ENCODE results near the gene SGSM1.
"Not testable (repeated sequence)": the region's sequence is repeated elsewhere in the genome, so short reads cannot be mapped to it uniquely, and the experiment has no call there.

Gene SGSM1

GRCh38 chr22:24894220-24894975, 88.4 kb downstream of the SGSM1 start:
- peak in 14 of 51 donors; percentile 1 to 53 (median 14) for DNase-seq

GRCh38 chr22:24894998-24895397, 89.0 kb downstream of the SGSM1 start:
- DNase-seq, result peak in 17 of 51 donors; percentile 4 to 46 (median 11)

GRCh38 chr22:24901448-24901847, 95.4 kb downstream of the SGSM1 start:
- DNase-seq, result no peak

GRCh38 chr22:24905909-24906308, 99.9 kb downstream of the SGSM1 start:
- no peak for DNase-seq

- not testable (repeated sequence) for DNase-seq
Observed at GRCh38 chr22:24907101-24907500, 101.1 kb downstream of the SGSM1 start.

GRCh38 chr22:24920029-24920428, 114.0 kb downstream of the SGSM1 start:
- DNase-seq, result no peak

- no peak for DNase-seq
Observed at GRCh38 chr22:24925586-24926427, 119.8 kb downstream of the SGSM1 start.

GRCh38 chr22:24926428-24926725, 120.4 kb downstream of the SGSM1 start:
- no peak for DNase-seq

- DNase-seq, result no peak
Observed at GRCh38 chr22:24926849-24927579, 121.0 kb downstream of the SGSM1 start.

GRCh38 chr22:24928322-24928721, 122.3 kb downstream of the SGSM1 start:
- no peak for DNase-seq

GRCh38 chr22:24930678-24931077, 124.7 kb downstream of the SGSM1 start:
- DNase-seq, result no peak

GRCh38 chr22:24935771-24936483, 129.9 kb downstream of the SGSM1 start:
- DNase-seq, result no peak

GRCh38 chr22:24937114-24937513, 131.1 kb downstream of the SGSM1 start:
- DNase-seq, result no peak

- peak in 3 of 51 donors; percentile 8 to 40 (median 9) for DNase-seq
Observed at GRCh38 chr22:24938741-24939341, 132.8 kb downstream of the SGSM1 start.

- no peak for DNase-seq
Observed at GRCh38 chr22:24942301-24942700, 136.3 kb downstream of the SGSM1 start.

GRCh38 chr22:24944217-24944937, 138.4 kb downstream of the SGSM1 start:
- DNase-seq, result no peak

- DNase-seq, result no peak
Observed at GRCh38 chr22:24945430-24945829, 139.4 kb downstream of the SGSM1 start.

GRCh38 chr22:24947383-24947782, 141.4 kb downstream of the SGSM1 start:
- DNase-seq, result no peak

- no peak for DNase-seq
Observed at GRCh38 chr22:24947881-24948280, 141.9 kb downstream of the SGSM1 start.

Data from hypothalamus (tissue), 51 donors.